Common myeloid progenitor, CD34-positive (primary cell): ENCODE measurements around the gene WWC1.

Experiments used
- CTCF ChIA-PET: fragments of 350-600 bp; sonication (Branson Sonifier 250); formaldehyde crosslinking; loops from one replicate; lab custom pipeline; 2021; ENCODE audit warnings: antibody characterized with exemption; lab: Charles Lee
- POLR2A ChIA-PET: fragments of 350-600 bp; sonication (Branson Sonifier 250); formaldehyde crosslinking; loops from one replicate; lab custom pipeline; 2021; ENCODE audit warnings: antibody characterized with exemption; lab: Charles Lee
- DNase-seq, 3 donors: peaks; one replicate each; pipeline versions ENCODE4 v3.0.0 to v3.0.0-alpha.2; 2013
- H3K27ac ChIP-seq, 2 experiments: 1 replicate in 1 of 2; 2 replicates in 1 of 2; pipeline ENCODE4 v1.7.0; 2013; ENCODE audit warnings: inconsistent platforms in 2 of 2, low read length in 2 of 2, mild to moderate bottlenecking in 2 of 2, low read depth in 1 of 2, moderate library complexity in 1 of 2; ENCODE audit not compliant: severe bottlenecking in 2 of 2, insufficient read depth in 1 of 2, poor library complexity in 1 of 2
- H3K27me3 ChIP-seq, 5 experiments: replicated peaks in 2 of 5; 1 replicate in 3 of 5; 2 replicates in 2 of 5; pipeline versions ENCODE4 v1.6.1 to v1.7.0; 2013; ENCODE audit warnings: low read length in 4 of 5, mild to moderate bottlenecking in 2 of 5, moderate library complexity in 2 of 5, inconsistent platforms in 1 of 5; ENCODE audit not compliant: insufficient read depth in 5 of 5, control insufficient read depth in 4 of 5
- H3K36me3 ChIP-seq, 4 experiments: 1 replicate in 2 of 4; 2 replicates in 2 of 4; pipeline versions ENCODE4 v1.6.1 to v1.7.0; 2013; ENCODE audit warnings: low read length in 3 of 4, control low read depth in 1 of 4, mild to moderate bottlenecking in 1 of 4; ENCODE audit not compliant: control insufficient read depth in 4 of 4, insufficient read depth in 4 of 4
- H3K4me1 ChIP-seq, 4 experiments: 1 replicate in 3 of 4; 2 replicates in 1 of 4; pipeline versions ENCODE4 v1.6.1 to v1.7.1; 2013; ENCODE audit warnings: low read length in 3 of 4, mild to moderate bottlenecking in 3 of 4, control low read depth in 1 of 4, inconsistent platforms in 1 of 4, moderate library complexity in 1 of 4; ENCODE audit not compliant: control insufficient read depth in 4 of 4, insufficient read depth in 4 of 4; ENCODE audit errors: control extremely low read depth in 1 of 4
- H3K4me3 ChIP-seq, 7 experiments: 1 replicate in 4 of 7; 2 replicates in 3 of 7; pipeline versions ENCODE4 v1.5.1 to v1.7.0; 2013; ENCODE audit warnings: mild to moderate bottlenecking in 7 of 7, low read length in 6 of 7, moderate library complexity in 6 of 7, inconsistent platforms in 2 of 7, low read depth in 2 of 7, control low read depth in 1 of 7; ENCODE audit not compliant: insufficient read depth in 4 of 7, control insufficient read depth in 1 of 7; ENCODE audit errors: extremely low read depth in 1 of 7
- H3K9me3 ChIP-seq, 5 experiments: 1 replicate in 4 of 5; 2 replicates in 1 of 5; pipeline versions ENCODE4 v1.6.1 to v1.7.1; 2013; ENCODE audit warnings: low read length in 4 of 5, mild to moderate bottlenecking in 2 of 5, inconsistent platforms in 1 of 5, low read depth in 1 of 5, moderate library complexity in 1 of 5; ENCODE audit not compliant: control insufficient read depth in 4 of 5, insufficient read depth in 2 of 5; ENCODE audit errors: control extremely low read depth in 1 of 5
- WGBS: methylation state at CpG from one replicate; pipeline ENCODE4 v1.1.5; 2013; ENCODE audit not compliant: insufficient coverage; 5-methylcytosine and 5-hydroxymethylcytosine counted together

Gene WWC1

DNA sequence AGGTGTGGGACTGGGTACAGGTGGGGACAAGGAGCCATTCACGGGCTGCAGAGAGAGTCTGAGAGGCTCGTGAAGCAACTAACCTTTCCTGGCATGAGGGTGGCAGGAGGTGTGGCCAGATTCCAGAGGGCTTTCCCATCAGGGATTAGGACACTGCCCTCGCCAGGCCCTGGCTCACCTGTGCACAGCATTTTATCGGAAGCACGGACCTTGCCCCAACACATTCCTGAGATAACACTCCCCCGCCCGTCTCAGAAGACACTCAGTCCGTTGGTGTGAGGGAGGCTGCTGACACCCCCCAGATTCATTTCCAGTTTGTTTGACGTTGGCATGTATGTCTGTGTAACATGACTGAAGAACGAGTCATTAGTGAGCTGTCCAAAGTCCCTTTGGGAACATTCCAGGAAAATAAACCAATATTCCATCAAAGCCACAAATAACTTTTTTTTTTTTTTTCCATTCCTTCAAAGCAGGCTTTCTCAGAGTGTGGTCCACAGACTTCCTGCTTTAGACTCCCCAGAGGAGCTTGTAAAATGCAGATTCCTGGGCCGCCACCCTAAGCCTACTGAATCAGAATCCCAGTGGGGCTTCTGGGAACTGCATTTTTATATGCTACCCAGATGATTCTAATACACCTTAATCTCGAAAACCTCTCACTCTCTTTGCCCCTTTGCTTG is 23.4 kb downstream of the WWC1 start:
- H3K9me3 ChIP-seq: no peaks in the 10 kb centered on the region
- POLR2A ChIA-PET: no interaction called here

DNA sequence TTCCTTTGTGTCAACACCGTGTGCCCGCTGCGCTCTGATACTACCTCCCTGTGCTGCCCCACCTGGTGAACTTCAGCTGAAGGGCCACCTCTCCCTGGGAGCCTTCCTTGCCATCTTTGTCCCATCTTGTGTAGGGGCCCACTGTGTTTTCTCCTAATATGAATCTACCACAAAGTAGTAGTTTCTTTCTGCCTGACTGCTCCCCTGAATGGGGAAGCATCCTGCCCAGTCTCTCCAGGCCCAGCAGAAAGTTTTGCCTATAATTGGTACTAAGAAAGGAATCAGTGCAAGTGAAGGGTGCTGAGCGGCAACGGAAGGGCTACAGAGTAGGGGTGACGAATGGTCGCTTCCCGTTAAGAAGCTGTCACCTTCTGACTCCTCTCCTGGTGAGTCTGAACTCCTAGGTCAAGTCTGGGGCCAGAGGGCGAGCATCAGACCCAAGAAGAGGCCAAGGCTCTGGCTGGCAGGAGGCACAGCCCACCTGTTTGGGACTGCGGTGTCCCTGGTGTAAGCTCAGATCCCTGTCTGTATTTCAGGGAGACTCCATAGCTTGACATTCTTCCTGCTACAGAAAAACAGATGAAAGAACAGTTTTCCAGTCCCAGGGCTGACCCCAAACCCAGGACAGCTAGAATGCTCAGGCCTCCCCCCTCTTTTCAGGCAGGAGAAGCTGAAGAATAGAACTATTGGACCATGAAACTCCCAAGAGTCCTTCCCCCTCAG is 24.1 kb downstream of the WWC1 start:
- H3K27me3 ChIP-seq: peaks cover 0 to 2% (median 0%) of the 10 kb centered on the region in 5 experiments
- H3K9me3 ChIP-seq: no peaks in the 10 kb centered on the region
- H3K36me3 ChIP-seq: no peaks in the 10 kb centered on the region
- H3K4me3 ChIP-seq: no peak overlapping the region
- no peak overlapping the region for H3K27ac ChIP-seq
- WGBS: 98% methylated on average over 10 of the region's 10 CpGs
- no peak for DNase-seq
- ChIA-PET POLR2A (no interaction called here), CTCF (no interaction called here)
- no peaks in the 10 kb centered on the region for H3K4me1 ChIP-seq

More for the DNA sequence above, 23.4 kb downstream of the WWC1 start:
- CTCF ChIA-PET: no interaction called here
- Histone ChIP-seq H3K4me1 (no peaks in the 10 kb centered on the region), H3K27ac (no peak overlapping the region), H3K27me3 (peaks cover 0 to 2% (median 0%) of the 10 kb centered on the region in 5 experiments), H3K4me3 (no peak overlapping the region), H3K36me3 (no peaks in the 10 kb centered on the region)
- DNase-seq: no peak
- WGBS: 98% methylated on average over 9 of the region's 12 CpGs

DNA sequence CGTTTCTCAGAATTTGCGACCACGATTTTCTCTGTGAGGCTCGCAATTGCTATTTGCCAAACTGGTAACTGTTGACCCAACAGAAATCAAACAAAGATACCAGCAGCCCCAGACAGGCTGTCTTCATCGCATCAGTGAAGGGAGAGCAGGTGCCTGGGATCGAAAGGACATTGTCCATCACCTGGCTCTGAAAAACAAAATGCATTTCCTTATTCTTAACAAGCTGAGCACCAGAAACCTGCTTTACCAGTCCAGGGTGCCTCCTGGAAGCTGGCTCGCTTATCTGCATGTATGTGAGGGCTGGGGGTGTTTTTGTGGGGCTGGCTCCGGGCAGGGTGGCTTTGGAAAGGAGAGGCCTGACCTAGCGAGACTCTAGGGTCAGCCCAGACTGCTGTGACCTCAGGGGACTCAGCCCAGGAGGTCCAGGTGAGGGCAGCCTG is 24.7 kb downstream of the WWC1 start:
- no peaks in the 10 kb centered on the region for H3K4me1 ChIP-seq
- ChIA-PET CTCF (no interaction called here), POLR2A (no interaction called here)
- no peak overlapping the region for H3K4me3 ChIP-seq
- no peaks in the 10 kb centered on the region for H3K36me3 ChIP-seq
- 90% methylated on average over 6 of the region's 9 CpGs for WGBS
- no peak overlapping the region for H3K27ac ChIP-seq
- no peak for DNase-seq
- no peaks in the 10 kb centered on the region for H3K9me3 ChIP-seq
- H3K27me3 ChIP-seq: peaks cover 0 to 2% (median 0%) of the 10 kb centered on the region in 5 experiments

DNA sequence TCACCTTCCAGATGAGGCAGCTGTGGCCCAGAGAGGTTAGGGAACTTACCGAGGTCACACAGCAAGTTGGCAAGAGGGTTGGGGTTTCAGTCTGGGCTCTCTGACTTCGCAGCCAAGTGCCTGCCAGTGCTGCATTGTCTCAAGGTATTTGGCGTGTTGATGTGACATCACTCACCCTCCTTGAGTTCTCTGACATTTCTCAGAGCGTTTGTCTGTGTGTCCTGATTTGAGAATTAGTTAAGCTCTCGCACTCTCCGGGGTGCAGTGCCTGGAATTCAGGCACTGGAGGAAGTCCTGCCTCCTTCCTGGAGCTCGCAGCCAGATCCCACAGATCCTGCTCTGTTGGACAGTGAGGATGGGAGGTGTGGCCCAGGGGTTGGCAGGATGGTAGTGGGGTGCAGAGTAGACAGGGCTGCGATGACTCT is 25.7 kb downstream of the WWC1 start:
- Histone ChIP-seq H3K27ac (no peak overlapping the region), H3K27me3 (peaks cover 0 to 2% (median 0%) of the 10 kb centered on the region in 5 experiments), H3K36me3 (no peaks in the 10 kb centered on the region), H3K9me3 (no peaks in the 10 kb centered on the region), H3K4me3 (no peak overlapping the region), H3K4me1 (no peaks in the 10 kb centered on the region)
- ChIA-PET POLR2A (no interaction called here), CTCF (no interaction called here)
- no peak for DNase-seq
- WGBS: 86% methylated on average over 8 of the region's 8 CpGs

DNA sequence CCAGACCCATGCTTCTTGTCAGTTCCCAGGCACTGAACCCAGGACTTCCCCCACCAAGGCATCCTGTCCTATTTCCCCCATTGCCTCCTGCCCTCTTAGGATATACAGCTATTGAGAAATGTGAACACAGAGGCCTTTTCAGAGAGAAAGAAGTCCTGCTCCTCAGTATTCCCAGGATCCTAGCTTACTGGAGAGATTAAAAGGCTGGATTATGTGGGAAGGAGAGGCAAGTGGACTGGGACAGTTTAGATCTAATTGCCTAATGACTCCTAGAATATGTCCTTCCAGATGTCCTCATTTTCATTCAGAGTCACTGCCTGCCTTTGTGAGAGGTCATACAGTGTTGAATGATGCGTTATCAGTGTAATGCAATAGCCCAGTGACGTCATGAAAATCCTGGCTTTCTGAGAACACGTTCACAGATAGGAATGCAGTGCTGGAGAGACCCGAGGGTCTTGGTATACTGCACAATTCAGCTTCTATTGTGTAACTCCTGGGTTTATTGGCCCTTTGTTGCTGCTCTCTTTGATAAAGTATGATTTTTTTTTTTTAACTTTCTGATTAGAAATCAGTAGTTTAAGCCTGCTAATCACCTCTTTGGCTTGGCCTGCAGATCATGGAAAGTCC is 26.2 kb downstream of the WWC1 start:
- H3K27me3 ChIP-seq: peaks cover 0 to 2% (median 0%) of the 10 kb centered on the region in 5 experiments
- CTCF ChIA-PET: interaction anchor here (0.7 kb wide), 1 partner anchor 112 kb away, joined by 3 read pairs; no protein-coding TSS in a partner anchor

DNA sequence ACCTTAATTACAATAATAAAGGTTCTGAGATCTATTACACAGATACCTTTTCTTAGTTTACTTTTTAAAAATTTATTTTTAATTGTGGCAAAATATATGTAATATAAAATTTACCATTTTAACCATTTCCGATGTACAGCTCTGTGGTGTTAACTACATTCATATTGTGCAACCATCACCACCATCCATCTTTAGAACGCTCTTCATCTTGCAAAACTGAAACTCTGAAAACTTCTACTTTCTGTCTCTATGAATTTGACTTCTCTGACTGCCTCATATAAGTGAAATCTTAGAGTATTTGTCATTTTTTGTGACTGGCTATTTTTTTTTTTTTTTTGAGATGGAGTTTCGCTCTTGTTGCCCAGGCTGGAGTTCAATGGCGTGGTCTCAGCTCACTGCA is 26.8 kb downstream of the WWC1 start:
- DNase-seq: no peak
- no peaks in the 10 kb centered on the region for H3K4me1 ChIP-seq
- no peak overlapping the region for H3K4me3 ChIP-seq
- WGBS: no CpG with 5 or more reads among the region's 4 CpGs
- no peaks in the 10 kb centered on the region for H3K36me3 ChIP-seq
- H3K27ac ChIP-seq: no peak overlapping the region
- ChIA-PET CTCF (interaction anchor here (0.7 kb wide), 1 partner anchor 112 kb away, joined by 3 read pairs; no protein-coding TSS in a partner anchor), POLR2A (no interaction called here)
- H3K9me3 ChIP-seq: no peaks in the 10 kb centered on the region
- peaks cover 0 to 2% (median 0%) of the 10 kb centered on the region in 5 experiments for H3K27me3 ChIP-seq

More for the DNA sequence above, 26.2 kb downstream of the WWC1 start:
- no peaks in the 10 kb centered on the region for H3K4me1 ChIP-seq
- no peak for DNase-seq
- no peaks in the 10 kb centered on the region for H3K9me3 ChIP-seq
- no peak overlapping the region for H3K27ac ChIP-seq
- 85% methylated on average over 4 of the region's 4 CpGs for WGBS
- no peak overlapping the region for H3K4me3 ChIP-seq
- POLR2A ChIA-PET: no interaction called here
- H3K36me3 ChIP-seq: no peaks in the 10 kb centered on the region
